K562 (cell line): Measurements from ENCODE around the gene FBN1. TPM values are rescaled to one million over a fixed set of nuclear protein-coding genes. Genes with fewer than 3 reads are reported as not detected.

Source experiments
- ATAC-seq: fragments of 200-7000 bp; cut with Tn5 transposase; 3 replicates; pipeline ENCODE4 v1.9.1; 2020; ENCODE audit warnings: moderate library complexity
- BruUV-seq: library from RNA; stranded (reverse); fragments of 400-500 nt; replicated peaks from 2 replicates; lab custom pipeline; 2021; lab: Mats Ljungman, UMichigan
- CTCF ChIA-PET: fragments of 300-600 bp; formaldehyde crosslinking; extraction: SDS; loops from one replicate; lab custom pipeline; 2021; ENCODE audit warnings: low intra/inter-chr PET ratio; lab: Yijun Ruan, JAX
- POLR2A ChIA-PET: fragments of 300-600, 350-650 bp; sonication (Branson Sonifier 250); formaldehyde crosslinking; extraction: SDS; loops from one replicate; lab custom pipeline; 2021; ENCODE audit warnings: antibody characterized with exemption, inconsistent platforms; lab: Yijun Ruan, JAX
- DNase-seq, 4 experiments: peaks; one replicate each; pipeline versions ENCODE4 v3.0.0 to v3.0.0-alpha.2; 2011 to 2018; ENCODE audit warnings: low spot score in 3 of 4, mixed read lengths in 3 of 4; ENCODE audit errors: extremely low read depth in 1 of 4
- FAIRE-seq: peaks from 2 replicates; lab custom pipeline; 2011; peaks lifted over from hg19 to GRCh38; lab: Jason Lieb, UNC
- H2AFZ ChIP-seq: 2 replicates; pipeline ENCODE4 v1.6.0; 2011; ENCODE audit warnings: low read depth, low read length, control low read depth, inconsistent platforms
- H3K27ac ChIP-seq: fragments of 200-600 bp; 3 replicates; pipeline ENCODE4 v1.8.0; 2011; ENCODE audit warnings: low read depth, mild to moderate bottlenecking, control low read depth, inconsistent platforms, low read length, moderate library complexity, mixed read lengths; ENCODE audit errors: extremely low read depth
- H3K27me3 ChIP-seq, 2 experiments: fragments of 300-600 bp in 1 of 2; 2 replicates in 1 of 2; 3 replicates in 1 of 2; pipeline versions ENCODE4 v1.6.0 to v1.8.0; 2011; ENCODE audit warnings: inconsistent platforms in 2 of 2, low read length in 2 of 2, mild to moderate bottlenecking in 1 of 2, mixed read lengths in 1 of 2, moderate library complexity in 1 of 2; ENCODE audit not compliant: control insufficient read depth in 2 of 2, insufficient read depth in 2 of 2
- H3K36me3 ChIP-seq: fragments of 300-600 bp; 3 replicates; pipeline ENCODE4 v1.8.0; 2011; ENCODE audit warnings: mild to moderate bottlenecking, low read length, inconsistent platforms; ENCODE audit not compliant: control insufficient read depth, insufficient read depth
- H3K4me1 ChIP-seq, 2 experiments: fragments of 200-600 bp in 1 of 2; replicated peaks in 1 of 2; 2 replicates in 1 of 2; 3 replicates in 1 of 2; pipeline versions ENCODE4 v1.5.1 to v1.8.0; 2011; ENCODE audit warnings: inconsistent platforms in 2 of 2, low read length in 2 of 2, mild to moderate bottlenecking in 1 of 2, mixed read lengths in 1 of 2, moderate library complexity in 1 of 2; ENCODE audit not compliant: control insufficient read depth in 2 of 2, insufficient read depth in 2 of 2
- H3K4me2 ChIP-seq: 2 replicates; pipeline ENCODE4 v1.6.1; 2011; ENCODE audit warnings: low read length, control low read depth, inconsistent platforms, mixed read lengths; ENCODE audit not compliant: insufficient read depth
- H3K4me3 ChIP-seq: fragments of 200-600 bp; sonication (generic), shearing (Covaris generic); 2 replicates; pipeline ENCODE4 v1.5.1; 2016; ENCODE audit warnings: control low read depth, inconsistent platforms
- H3K79me2 ChIP-seq: fragments of 200-600 bp; 3 replicates; pipeline ENCODE4 v1.8.0; 2011; ENCODE audit warnings: low read length, inconsistent platforms; ENCODE audit not compliant: control insufficient read depth, insufficient read depth
- H3K9ac ChIP-seq, 2 experiments: 2 replicates each; pipeline versions ENCODE4 v1.6.0 to v1.6.1; 2011; ENCODE audit warnings: low read depth in 2 of 2, low read length in 2 of 2, control low read depth in 1 of 2, inconsistent platforms in 1 of 2, mild to moderate bottlenecking in 1 of 2, mixed read lengths in 1 of 2; ENCODE audit not compliant: insufficient read depth in 1 of 2
- H3K9me1 ChIP-seq: one replicate; pipeline ENCODE4 v1.6.0; 2011; ENCODE audit warnings: inconsistent platforms, mild to moderate bottlenecking, low read length, moderate library complexity; ENCODE audit not compliant: control insufficient read depth, insufficient read depth
- H3K9me3 ChIP-seq: replicated peaks from 2 replicates; pipeline ENCODE4 v1.5.1; 2011; ENCODE audit warnings: low read depth, low read length, inconsistent platforms; ENCODE audit not compliant: control insufficient read depth, insufficient read depth
- H4K20me1 ChIP-seq: replicated peaks from 2 replicates; pipeline ENCODE4 v1.6.1; 2011; ENCODE audit warnings: low read length, inconsistent platforms, mixed read lengths; ENCODE audit not compliant: control insufficient read depth, insufficient read depth
- BRF1 ChIP-seq: IDR thresholded peaks from 3 replicates; pipeline ENCODE4 v1.6.1; 2011; ENCODE audit warnings: borderline replicate concordance, mild to moderate bottlenecking; ENCODE audit not compliant: insufficient read length; ENCODE audit errors: extremely low read depth
- CBX3 ChIP-seq, 2 experiments: IDR thresholded peaks; 1 replicate in 1 of 2; 2 replicates in 1 of 2; pipeline ENCODE4 v1.6.1; 2012; ENCODE audit warnings: inconsistent platforms in 2 of 2, low read length in 2 of 2, borderline replicate concordance in 1 of 2, control low read depth in 1 of 2
- CLOCK ChIP-seq: fragments of 250-450 bp; sonication (Bioruptor Pico); IDR thresholded peaks from 2 replicates; pipeline ENCODE4 v1.4.0; 2020; ENCODE audit warnings: mild to moderate bottlenecking, moderate library complexity, borderline replicate concordance
- E4F1 ChIP-seq: fragments of 250-450 bp; sonication (Bioruptor Pico); IDR thresholded peaks from 2 replicates; pipeline ENCODE4 v1.5.0; 2021; ENCODE audit warnings: mild to moderate bottlenecking, borderline replicate concordance
- GABPA ChIP-seq: fragments of 200-800 bp; sonication (Bioruptor generic); conservative IDR thresholded peaks from 2 replicates; pipeline ENCODE4 v1.6.1; 2016; ENCODE audit warnings: low read depth, missing genetic modification characterization, missing compliant biosample characterization
- GATAD2A ChIP-seq: fragments of 450-650 bp; IDR thresholded peaks from 2 replicates; pipeline ENCODE4 v1.6.1; 2017
- HDGF ChIP-seq: fragments of 450-650 bp; IDR thresholded peaks from 2 replicates; pipeline ENCODE4 v1.6.1; 2016
- HEY1 ChIP-seq: fragments of 250-450 bp; sonication (Bioruptor Pico); IDR thresholded peaks from 2 replicates; pipeline ENCODE4 v1.5.0; 2020; ENCODE audit warnings: mild to moderate bottlenecking, moderate library complexity, borderline replicate concordance
- HNRNPH1 ChIP-seq: fragments of 200-400 bp; formaldehyde crosslinking; optimal IDR thresholded peaks from 2 replicates; pipeline ENCODE3; 2017; ENCODE audit warnings: low read depth, mild to moderate bottlenecking, low read length, moderate library complexity
- HNRNPL ChIP-seq: fragments of 200-400 bp; formaldehyde crosslinking; IDR thresholded peaks from 2 replicates; pipeline ENCODE4 v1.6.1; 2017; ENCODE audit warnings: low read depth, mild to moderate bottlenecking, low read length
- HOXB6 ChIP-seq: fragments of 250-450 bp; sonication (Bioruptor Pico); IDR thresholded peaks from 2 replicates; pipeline ENCODE4 v1.5.1; 2022; ENCODE audit warnings: mild to moderate bottlenecking, borderline replicate concordance
- MBD2 ChIP-seq: sonication (generic); IDR thresholded peaks from 2 replicates; pipeline ENCODE4 v1.6.1; 2016; ENCODE audit warnings: low read depth, borderline replicate concordance
- MYC ChIP-seq, 2 experiments: fragments of 250-450 bp in 1 of 2; sonication (Bioruptor Pico) in 1 of 2; IDR thresholded peaks; 2 replicates each; pipeline versions ENCODE4 v1.5.1 to v1.6.1; 2012 to 2021; ENCODE audit warnings: low read depth in 2 of 2, borderline replicate concordance in 1 of 2, improper control_type of control experiment in 1 of 2, low read length in 1 of 2, mild to moderate bottlenecking in 1 of 2, moderate library complexity in 1 of 2
- NFYB ChIP-seq: IDR thresholded peaks from 2 replicates; pipeline ENCODE4 v1.6.1; 2011; ENCODE audit warnings: mild to moderate bottlenecking, moderate library complexity; ENCODE audit not compliant: insufficient read length; ENCODE audit errors: extremely low read depth
- RBBP5 ChIP-seq: fragments of 200-600 bp; sonication (generic); IDR thresholded peaks from 2 replicates; pipeline ENCODE4 v1.6.1; 2012; ENCODE audit warnings: borderline replicate concordance, mild to moderate bottlenecking, low read length, control low read depth, inconsistent platforms; ENCODE audit not compliant: insufficient read depth, poor library complexity, severe bottlenecking
- SMAD3 ChIP-seq: fragments of 450-650 bp; formaldehyde crosslinking; conservative IDR thresholded peaks from 2 replicates; pipeline ENCODE4 v1.4.0; 2020; ENCODE audit warnings: mild to moderate bottlenecking
- TRIM24 ChIP-seq, 2 experiments: fragments of 450-650 bp; IDR thresholded peaks; 2 replicates each; pipeline ENCODE4 v1.6.1; 2016
- YY1 ChIP-seq, 3 experiments: IDR thresholded peaks; 2 replicates each; pipeline ENCODE4 v1.6.1; 2011; ENCODE audit warnings: low read length in 2 of 3, mild to moderate bottlenecking in 2 of 3, moderate library complexity in 2 of 3, borderline replicate concordance in 1 of 3, control low read depth in 1 of 3, low read depth in 1 of 3; ENCODE audit not compliant: insufficient read depth in 3 of 3, insufficient replicate concordance in 2 of 3, control insufficient read depth in 1 of 3, insufficient read length in 1 of 3; ENCODE audit errors: extremely low read depth in 1 of 3
- WGBS: fragments of 100-300 bp; shearing (Covaris generic); methylation state at CpG from one replicate; pipeline ENCODE4 v1.1.6; 2016; ENCODE audit warnings: low coverage, mixed read lengths; ENCODE audit not compliant: insufficient coverage; ENCODE audit errors: missing lambda C conversion rate; 5-methylcytosine and 5-hydroxymethylcytosine counted together
- in situ Hi-C: fragments of 300-500 bp; cut with MboI; formaldehyde crosslinking; loops from 4 replicates; pipeline ENCODE4 v1.15.0; 2018; ENCODE audit warnings: inconsistent platforms, mixed read lengths
- intact Hi-C: fragments of 100-400 bp; cut with micrococcal nuclease; formaldehyde crosslinking; loops from 2 replicates; pipeline ENCODE4 v1.14.2; 2022
- polyA plus RNA-seq, 8 experiments: library from polyadenylated mRNA; depleted of rRNA in 4 of 8; stranded (reverse) in 5 of 8; unstranded in 3 of 8; fragments of >200 nt; fragmentation: Nextera tagmentation in 2 of 8; fragmentation: Illumina TruSeq in 1 of 8; extraction: Ambion mirVana in 2 of 8; extraction: Trizol in 1 of 8; gene quantifications; 2 replicates each; pipeline versions ENCODE4 v1.2.1 to v1.2.3, GENCODE V29; 2011 to 2014; ENCODE audit warnings: inconsistent platforms in 1 of 8, missing spikeins in 1 of 8
- total RNA-seq, 7 experiments: library from RNA; depleted of rRNA in 6 of 7; stranded (reverse); fragments of >200 nt in 6 of 7; fragmentation: Illumina TruSeq in 2 of 7; extraction: Trizol in 2 of 7; gene quantifications; 2 replicates each; pipeline versions ENCODE4 v1.2.1 to v1.2.3, GENCODE V29; 2011 to 2021; ENCODE audit warnings: low replicate concordance in 1 of 7

The FBN1 gene
- total and polyA plus RNA-seq, 9 of the 15 experiments (the other 6 are each of a cell fraction or from before 2014, with no cell fraction given) = 0.15 to 1.2 (median 0.60) TPM

- Histone ChIP-seq H3K9me3 (no peaks in the 10 kb centered on the region), H4K20me1 (no peaks in the 10 kb centered on the region), H3K27me3 (peaks cover 10 to 15% of the 10 kb centered on the region in 2 experiments), H3K4me1 (no peaks in the 10 kb centered on the region), H2AFZ (no peak overlapping the region), H3K36me3 (no peaks in the 10 kb centered on the region), H3K79me2 (no peaks in the 10 kb centered on the region), H3K9me1 (no peaks in the 10 kb centered on the region), H3K27ac (no peak overlapping the region), H3K4me2 (no peak overlapping the region), H3K9ac (no peak overlapping the region), H3K4me3 (no peak overlapping the region)
- FAIRE-seq = no peak
- ATAC-seq = no peak
- no peak for DNase-seq
- POLR2A ChIA-PET = interaction anchor here (1.2 kb wide), 1 partner anchor 8 kb away, joined by 3 read pairs; no protein-coding TSS in a partner anchor
- no TSS peak for BruUV-seq
- in situ Hi-C loops = no loop called here
- CTCF ChIA-PET = no interaction called here
- WGBS = 7% methylated on average over 3 of the region's 3 CpGs
- intact Hi-C loops = no loop called here
- no peak for TF ChIP-seq HOXB6 (CRISPR knock-in tag)
- TF ChIP-seq RBBP5 = no peak
- no peak for TF ChIP-seq YY1 (IDR thresholded peaks at IDR 0.05; ENCODE audit: borderline replicate concordance in 1 of 3, control insufficient read depth in 1 of 3, extremely low read depth in 1 of 3, insufficient read depth in 3 of 3, insufficient read length in 1 of 3, insufficient replicate concordance in 2 of 3, low read depth in 1 of 3, low read length in 2 of 3)
- no peak for TF ChIP-seq GATAD2A
- TF ChIP-seq MBD2 = no peak
- TF ChIP-seq HDGF = no peak
- no peak for TF ChIP-seq HNRNPL
- TF ChIP-seq MYC (IDR thresholded peaks at IDR 0.05; ENCODE audit: low read depth, low read length) = no peak
- no peak for TF ChIP-seq MYC (CRISPR knock-in tag; IDR thresholded peaks at IDR 0.05; ENCODE audit: borderline replicate concordance, low read depth)
- no peak for TF ChIP-seq GABPA
- TF ChIP-seq CBX3 (IDR thresholded peaks at IDR 0.05; ENCODE audit: borderline replicate concordance in 1 of 2, low read length in 2 of 2) = no peak
- no peak for TF ChIP-seq BRF1
- no peak for TF ChIP-seq HEY1 (CRISPR knock-in tag)
- TF ChIP-seq TRIM24 (IDR thresholded peaks at IDR 0.05) = no peak
- no peak for TF ChIP-seq E4F1
- no peak for TF ChIP-seq NFYB
- TF ChIP-seq SMAD3 (CRISPR knock-in tag) = no peak
- TF ChIP-seq CLOCK (CRISPR knock-in tag) = no peak
- TF ChIP-seq HNRNPH1 = no peak
Observed at GRCh38 chr15:48414015-48414414, 231.5 kb downstream of the FBN1 start.
